PC-9 (cell line): Measurements from ENCODE around the gene SNX9.

ENCODE experiments used
- CTCF ChIP-seq: fragments of 200-600 bp; sonication (generic); conservative IDR thresholded peaks from 2 replicates; pipeline ENCODE4 v1.6.1; 2017; ENCODE audit warnings: mixed run types, antibody characterized with exemption, mild to moderate bottlenecking, moderate library complexity
- EZH2 ChIP-seq: fragments of 200-600 bp; sonication (generic); IDR thresholded peaks from 2 replicates; pipeline ENCODE4 v1.8.0; 2017; ENCODE audit warnings: antibody characterized with exemption, low read depth

GRCh38 chr6:157955675-157956074 is 132.6 kb downstream of the SNX9 start:
- TF ChIP-seq CTCF (no peak), EZH2 (no peak)
